ENCODE measurements around the gene CFAP141.

The CFAP141 gene

GRCh38 chr1:154171880-154172279 lies 34.3 kb downstream of the CFAP141 start:
- no peak overlapping the region for H3K4me3 Mint-ChIP-seq
- peak overlapping the region; percentile 44 for H3K27ac Mint-ChIP-seq

GRCh38 chr1:154171223-154171583 lies 34.9 kb downstream of the CFAP141 start:
- Mint-ChIP-seq H3K4me3 (no peak overlapping the region), H3K9me3 (no peaks in the 10 kb centered on the region), H3K4me1 (no peaks in the 10 kb centered on the region), H3K27ac (peak overlapping the region; percentile 44), H3K27me3 (ENCODE audit: low read depth, poor library complexity) (no peaks in the 10 kb centered on the region), H3K36me3 (ENCODE audit: low read depth) (peaks cover 74% of the 10 kb centered on the region)
- no peak for DNase-seq
- TF ChIP-seq CTCF (IDR thresholded peaks at IDR 0.05) = no peak

More at GRCh38 chr1:154171880-154172279, 34.3 kb downstream of the CFAP141 start:
- no peaks in the 10 kb centered on the region for H3K4me1 Mint-ChIP-seq
- DNase-seq = no peak
- no peaks in the 10 kb centered on the region for H3K9me3 Mint-ChIP-seq
- no peak for TF ChIP-seq CTCF (IDR thresholded peaks at IDR 0.05)
- H3K36me3 Mint-ChIP-seq (ENCODE audit: low read depth) = peaks cover 75% of the 10 kb centered on the region
- no peaks in the 10 kb centered on the region for H3K27me3 Mint-ChIP-seq (ENCODE audit: low read depth, poor library complexity)

GRCh38 chr1:154170547-154171222 lies 35.4 kb downstream of the CFAP141 start:
- no peaks in the 10 kb centered on the region for H3K27me3 Mint-ChIP-seq (ENCODE audit: low read depth, poor library complexity)
- H3K36me3 Mint-ChIP-seq (ENCODE audit: low read depth) = peaks cover 74% of the 10 kb centered on the region
- no peaks in the 10 kb centered on the region for H3K4me1 Mint-ChIP-seq
- H3K27ac Mint-ChIP-seq = peak overlapping the region; percentile 39
- H3K9me3 Mint-ChIP-seq = no peaks in the 10 kb centered on the region
- DNase-seq = no peak
- TF ChIP-seq CTCF (IDR thresholded peaks at IDR 0.05) = no peak
- H3K4me3 Mint-ChIP-seq = no peak overlapping the region

- peak overlapping the region; percentile 63 for H3K27ac Mint-ChIP-seq
- DNase-seq = no peak
- H3K4me3 Mint-ChIP-seq = no peak overlapping the region
- no peaks in the 10 kb centered on the region for H3K4me1 Mint-ChIP-seq
- TF ChIP-seq CTCF (IDR thresholded peaks at IDR 0.05) = no peak
- no peaks in the 10 kb centered on the region for H3K27me3 Mint-ChIP-seq (ENCODE audit: low read depth, poor library complexity)
- peaks cover 84% of the 10 kb centered on the region for H3K36me3 Mint-ChIP-seq (ENCODE audit: low read depth)
- H3K9me3 Mint-ChIP-seq = no peaks in the 10 kb centered on the region
These were observed 38.7 kb downstream of the CFAP141 start for GRCh38 chr1:154167461-154167860.

GRCh38 chr1:154166207-154166606 lies 39.9 kb downstream of the CFAP141 start:
- H3K4me3 Mint-ChIP-seq = no peak overlapping the region
- H3K9me3 Mint-ChIP-seq = no peaks in the 10 kb centered on the region
- H3K4me1 Mint-ChIP-seq = no peaks in the 10 kb centered on the region
- TF ChIP-seq CTCF (IDR thresholded peaks at IDR 0.05) = no peak
- H3K36me3 Mint-ChIP-seq (ENCODE audit: low read depth) = peaks cover 85% of the 10 kb centered on the region
- no peak for DNase-seq
- no peak overlapping the region for H3K27ac Mint-ChIP-seq
- H3K27me3 Mint-ChIP-seq (ENCODE audit: low read depth, poor library complexity) = peaks cover 3% of the 10 kb centered on the region

GRCh38 chr1:154159554-154159953 lies 46.6 kb downstream of the CFAP141 start:
- TF ChIP-seq CTCF (IDR thresholded peaks at IDR 0.05) = no peak
- Mint-ChIP-seq H3K4me1 (peaks cover 20% of the 10 kb centered on the region), H3K36me3 (ENCODE audit: low read depth) (peaks cover 83% of the 10 kb centered on the region), H3K4me3 (no peak overlapping the region), H3K27ac (no peak overlapping the region), H3K9me3 (peaks cover 8% of the 10 kb centered on the region), H3K27me3 (ENCODE audit: low read depth, poor library complexity) (peaks cover 3% of the 10 kb centered on the region)
- no peak for DNase-seq

Data from nephron progenitor cell (in vitro differentiated cells).